ENCODE measurements around the gene MYOZ1. TPM values are rescaled to one million over a fixed set of nuclear protein-coding genes. Genes with fewer than 3 reads are reported as not detected.

Gene MYOZ1
- polyA plus RNA-seq, 1 of the 3 experiments (the other 2 are of a cell fraction), result 0.26 TPM

DNA sequence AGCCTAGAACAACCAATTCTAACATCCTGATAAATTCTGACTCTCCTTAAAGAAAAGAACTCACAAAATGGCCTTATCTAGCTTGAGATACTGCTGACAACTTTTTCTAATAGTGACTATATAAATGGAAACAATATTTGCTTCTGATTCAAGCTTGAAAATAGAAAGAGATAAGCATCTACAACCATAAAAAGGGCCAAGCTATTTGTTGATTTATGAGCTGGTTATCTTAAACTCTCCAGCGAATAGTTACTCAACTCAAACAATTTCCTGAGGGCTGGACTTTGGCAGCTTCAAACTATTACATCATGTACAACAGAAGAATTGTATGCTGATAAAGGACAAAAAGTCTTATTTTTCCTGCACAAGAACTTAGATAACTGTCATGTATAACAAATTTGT is 54.7 kb downstream of the MYOZ1 start:
- peak; percentile 10 for DNase-seq
- Histone ChIP-seq H3K4me3 (ENCODE audit: low read depth in 2 of 2, low read length in 1 of 2) (peak overlapping the region in 1 of 2 experiments; percentile 25; a peak in 1 of 4 replicates), H3K4me2 (peak overlapping the region; percentile 64), H4K20me1 (ENCODE audit: insufficient read depth) (no peaks in the 10 kb centered on the region), H3K9me3 (no peaks in the 10 kb centered on the region), H3K27me3 (ENCODE audit: insufficient read depth) (no peaks in the 10 kb centered on the region), H3K4me1 (ENCODE audit: control insufficient read depth in 1 of 2, insufficient read depth in 2 of 2, low read depth in 1 of 2, low read length in 1 of 2) (peaks cover 0 to 29% of the 10 kb centered on the region in 2 experiments; a peak in 3 of 4 replicates), H3K9ac (peak overlapping the region; percentile 23; the same call in 1 of the 2 replicates), H3K27ac (ENCODE audit: low read depth in 2 of 2, low read length in 1 of 2) (peak overlapping the region; percentile 56 to 79; a peak in 3 of 4 replicates), H3K9me2 (no peaks in the 10 kb centered on the region), H3K36me3 (replicated peaks in 1 of 2; ENCODE audit: control insufficient read depth in 1 of 2, insufficient read depth in 2 of 2, low read length in 1 of 2) (no peaks in the 10 kb centered on the region), H2AFZ (ENCODE audit: low read depth) (no peak overlapping the region), H3F3A (replicated peaks; ENCODE audit: insufficient read depth) (peaks cover 27% of the 10 kb centered on the region), H3K79me2 (ENCODE audit: insufficient read depth) (no peaks in the 10 kb centered on the region; the same call in 1 of the 2 replicates)
- WGBS (ENCODE audit: low lambda C conversion rate), result 0% methylated on average over 1 of the region's 1 CpG
- ChIA-PET CTCF (interaction anchor here (0.9 kb wide), 1 partner anchor 57 kb away, joined by 3 read pairs; no protein-coding TSS in a partner anchor), POLR2A (no interaction called here)
- no peak for TF ChIP-seq RAD21 (IDR thresholded peaks at IDR 0.05; ENCODE audit: low read length)
- peak; percentile 86 for TF ChIP-seq MEF2A (IDR thresholded peaks at IDR 0.05; ENCODE audit: borderline replicate concordance, low read depth)
- TF ChIP-seq TEAD4 (IDR thresholded peaks at IDR 0.05; ENCODE audit: borderline replicate concordance, insufficient read depth), result peak; percentile 76
- TF ChIP-seq, protein P1, sequence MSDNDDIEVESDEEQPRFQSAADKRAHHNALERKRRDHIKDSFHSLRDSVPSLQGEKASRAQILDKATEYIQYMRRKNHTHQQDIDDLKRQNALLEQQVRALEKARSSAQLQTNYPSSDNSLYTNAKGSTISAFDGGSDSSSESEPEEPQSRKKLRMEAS (IDR thresholded peaks at IDR 0.05; ENCODE audit: low read depth), result 0 out of 2 replicates have a peak, but pooled peaks have one; percentile 17
- TF ChIP-seq GATA2 (CRISPR knock-in tag; IDR thresholded peaks at IDR 0.05), result no peak
- TF ChIP-seq, protein P2, sequence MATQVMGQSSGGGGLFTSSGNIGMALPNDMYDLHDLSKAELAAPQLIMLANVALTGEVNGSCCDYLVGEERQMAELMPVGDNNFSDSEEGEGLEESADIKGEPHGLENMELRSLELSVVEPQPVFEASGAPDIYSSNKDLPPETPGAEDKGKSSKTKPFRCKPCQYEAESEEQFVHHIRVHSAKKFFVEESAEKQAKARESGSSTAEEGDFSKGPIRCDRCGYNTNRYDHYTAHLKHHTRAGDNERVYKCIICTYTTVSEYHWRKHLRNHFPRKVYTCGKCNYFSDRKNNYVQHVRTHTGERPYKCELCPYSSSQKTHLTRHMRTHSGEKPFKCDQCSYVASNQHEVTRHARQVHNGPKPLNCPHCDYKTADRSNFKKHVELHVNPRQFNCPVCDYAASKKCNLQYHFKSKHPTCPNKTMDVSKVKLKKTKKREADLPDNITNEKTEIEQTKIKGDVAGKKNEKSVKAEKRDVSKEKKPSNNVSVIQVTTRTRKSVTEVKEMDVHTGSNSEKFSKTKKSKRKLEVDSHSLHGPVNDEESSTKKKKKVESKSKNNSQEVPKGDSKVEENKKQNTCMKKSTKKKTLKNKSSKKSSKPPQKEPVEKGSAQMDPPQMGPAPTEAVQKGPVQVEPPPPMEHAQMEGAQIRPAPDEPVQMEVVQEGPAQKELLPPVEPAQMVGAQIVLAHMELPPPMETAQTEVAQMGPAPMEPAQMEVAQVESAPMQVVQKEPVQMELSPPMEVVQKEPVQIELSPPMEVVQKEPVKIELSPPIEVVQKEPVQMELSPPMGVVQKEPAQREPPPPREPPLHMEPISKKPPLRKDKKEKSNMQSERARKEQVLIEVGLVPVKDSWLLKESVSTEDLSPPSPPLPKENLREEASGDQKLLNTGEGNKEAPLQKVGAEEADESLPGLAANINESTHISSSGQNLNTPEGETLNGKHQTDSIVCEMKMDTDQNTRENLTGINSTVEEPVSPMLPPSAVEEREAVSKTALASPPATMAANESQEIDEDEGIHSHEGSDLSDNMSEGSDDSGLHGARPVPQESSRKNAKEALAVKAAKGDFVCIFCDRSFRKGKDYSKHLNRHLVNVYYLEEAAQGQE (IDR thresholded peaks at IDR 0.05; ENCODE audit: low read depth, low read length), result no peak
- TF ChIP-seq EZH2phosphoT487 (IDR thresholded peaks at IDR 0.05; ENCODE audit: borderline replicate concordance, low read depth), result no peak
- TF ChIP-seq FOSL2 (IDR thresholded peaks at IDR 0.05; ENCODE audit: borderline replicate concordance, low read depth), result peak; percentile 41; the same call in 1 of the 2 replicates
- no peak for TF ChIP-seq TAF1 (IDR thresholded peaks at IDR 0.05; ENCODE audit: borderline replicate concordance, low read depth, low read length)
- TF ChIP-seq, protein P3, sequence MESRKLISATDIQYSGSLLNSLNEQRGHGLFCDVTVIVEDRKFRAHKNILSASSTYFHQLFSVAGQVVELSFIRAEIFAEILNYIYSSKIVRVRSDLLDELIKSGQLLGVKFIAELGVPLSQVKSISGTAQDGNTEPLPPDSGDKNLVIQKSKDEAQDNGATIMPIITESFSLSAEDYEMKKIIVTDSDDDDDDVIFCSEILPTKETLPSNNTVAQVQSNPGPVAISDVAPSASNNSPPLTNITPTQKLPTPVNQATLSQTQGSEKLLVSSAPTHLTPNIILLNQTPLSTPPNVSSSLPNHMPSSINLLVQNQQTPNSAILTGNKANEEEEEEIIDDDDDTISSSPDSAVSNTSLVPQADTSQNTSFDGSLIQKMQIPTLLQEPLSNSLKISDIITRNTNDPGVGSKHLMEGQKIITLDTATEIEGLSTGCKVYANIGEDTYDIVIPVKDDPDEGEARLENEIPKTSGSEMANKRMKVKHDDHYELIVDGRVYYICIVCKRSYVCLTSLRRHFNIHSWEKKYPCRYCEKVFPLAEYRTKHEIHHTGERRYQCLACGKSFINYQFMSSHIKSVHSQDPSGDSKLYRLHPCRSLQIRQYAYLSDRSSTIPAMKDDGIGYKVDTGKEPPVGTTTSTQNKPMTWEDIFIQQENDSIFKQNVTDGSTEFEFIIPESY (IDR thresholded peaks at IDR 0.05; ENCODE audit: borderline replicate concordance, low read depth), result 0 out of 2 replicates have a peak, but pooled peaks have one; percentile 40
- TF ChIP-seq RFX5 (IDR thresholded peaks at IDR 0.05; ENCODE audit: low read length), result no peak
- TF ChIP-seq FOXJ3 (CRISPR knock-in tag; IDR thresholded peaks at IDR 0.05), result no peak
- TF ChIP-seq, protein P4, sequence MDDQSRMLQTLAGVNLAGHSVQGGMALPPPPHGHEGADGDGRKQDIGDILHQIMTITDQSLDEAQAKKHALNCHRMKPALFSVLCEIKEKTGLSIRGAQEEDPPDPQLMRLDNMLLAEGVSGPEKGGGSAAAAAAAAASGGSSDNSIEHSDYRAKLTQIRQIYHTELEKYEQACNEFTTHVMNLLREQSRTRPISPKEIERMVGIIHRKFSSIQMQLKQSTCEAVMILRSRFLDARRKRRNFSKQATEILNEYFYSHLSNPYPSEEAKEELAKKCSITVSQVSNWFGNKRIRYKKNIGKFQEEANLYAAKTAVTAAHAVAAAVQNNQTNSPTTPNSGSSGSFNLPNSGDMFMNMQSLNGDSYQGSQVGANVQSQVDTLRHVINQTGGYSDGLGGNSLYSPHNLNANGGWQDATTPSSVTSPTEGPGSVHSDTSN (IDR thresholded peaks at IDR 0.05), result peak; percentile 93
- TF ChIP-seq, protein P5, sequence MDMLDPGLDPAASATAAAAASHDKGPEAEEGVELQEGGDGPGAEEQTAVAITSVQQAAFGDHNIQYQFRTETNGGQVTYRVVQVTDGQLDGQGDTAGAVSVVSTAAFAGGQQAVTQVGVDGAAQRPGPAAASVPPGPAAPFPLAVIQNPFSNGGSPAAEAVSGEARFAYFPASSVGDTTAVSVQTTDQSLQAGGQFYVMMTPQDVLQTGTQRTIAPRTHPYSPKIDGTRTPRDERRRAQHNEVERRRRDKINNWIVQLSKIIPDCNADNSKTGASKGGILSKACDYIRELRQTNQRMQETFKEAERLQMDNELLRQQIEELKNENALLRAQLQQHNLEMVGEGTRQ (IDR thresholded peaks at IDR 0.05; ENCODE audit: borderline replicate concordance, low read depth, low read length), result no peak
- TF ChIP-seq JUND (IDR thresholded peaks at IDR 0.05), result peak; percentile 90
- peak; percentile 91 for TF ChIP-seq TCF12 (IDR thresholded peaks at IDR 0.05)
- TF ChIP-seq CHD2 (IDR thresholded peaks at IDR 0.05; ENCODE audit: low read length, partially characterized antibody), result no peak
- 0 out of 2 replicates have a peak, but pooled peaks have one; percentile 32 for TF ChIP-seq RCOR1 (IDR thresholded peaks at IDR 0.05; ENCODE audit: low read length)
- TF ChIP-seq POLR2AphosphoS5 (IDR thresholded peaks at IDR 0.05; ENCODE audit: low read depth, low read length), result peak; percentile 44; the same call in 1 of the 2 replicates
- no peak for TF ChIP-seq GABPA (IDR thresholded peaks at IDR 0.05; ENCODE audit: low read depth)
- 0 out of 2 replicates have a peak, but pooled peaks have one; percentile 40 for TF ChIP-seq SIN3A (IDR thresholded peaks at IDR 0.05; ENCODE audit: borderline replicate concordance, low read depth, low read length)
- no peak for TF ChIP-seq NRF1 (IDR thresholded peaks at IDR 0.05; ENCODE audit: low read depth, low read length)
- peak; percentile 22; the same call in 1 of the 2 replicates for TF ChIP-seq ELF1 (IDR thresholded peaks at IDR 0.05)
- TF ChIP-seq FOXM1 (IDR thresholded peaks at IDR 0.05; ENCODE audit: low read depth), result 0 out of 2 replicates have a peak, but pooled peaks have one; percentile 59
- no peak for TF ChIP-seq SMC3 (IDR thresholded peaks at IDR 0.05; ENCODE audit: low read depth, low read length)
- peak; percentile 86 for TF ChIP-seq NFIC (IDR thresholded peaks at IDR 0.05; ENCODE audit: borderline replicate concordance)
- peak in 1 of 2 experiments; percentile 76; a peak in 2 of 4 replicates for TF ChIP-seq EP300 (IDR thresholded peaks at IDR 0.05; ENCODE audit: borderline replicate concordance in 1 of 2, low read depth in 1 of 2, low read length in 1 of 2)
